KOPT-K1 (cell line): ENCODE data around the gene ECE1.
A peak's percentile ranks its signal among the peaks of the same experiment; 100 is the strongest.
"Not testable (repeated sequence)": the region's sequence is repeated elsewhere in the genome, so short reads cannot be mapped to it uniquely, and the experiment has no call there.

ENCODE experiments used
- H3K27ac ChIP-seq: fragments of 200-600 bp; sonication (generic); 2 replicates; pipeline ENCODE4 v1.5.1; 2016; ENCODE audit warnings: antibody characterized with exemption, mild to moderate bottlenecking, low read depth, low read length; ENCODE audit not compliant: poor library complexity, severe bottlenecking
- H3K36me3 ChIP-seq: fragments of 200-600 bp; sonication (generic); 2 replicates; pipeline ENCODE4 v1.5.1; 2017; ENCODE audit warnings: antibody characterized with exemption, mild to moderate bottlenecking, low read length, moderate library complexity; ENCODE audit not compliant: insufficient read depth
- H3K9me3 ChIP-seq: fragments of 200-600 bp; sonication (generic); 2 replicates; pipeline ENCODE4 v1.5.1; 2017; ENCODE audit warnings: antibody characterized with exemption, low read length, mild to moderate bottlenecking; ENCODE audit not compliant: insufficient read depth, poor library complexity, severe bottlenecking

ECE1 gene

DNA sequence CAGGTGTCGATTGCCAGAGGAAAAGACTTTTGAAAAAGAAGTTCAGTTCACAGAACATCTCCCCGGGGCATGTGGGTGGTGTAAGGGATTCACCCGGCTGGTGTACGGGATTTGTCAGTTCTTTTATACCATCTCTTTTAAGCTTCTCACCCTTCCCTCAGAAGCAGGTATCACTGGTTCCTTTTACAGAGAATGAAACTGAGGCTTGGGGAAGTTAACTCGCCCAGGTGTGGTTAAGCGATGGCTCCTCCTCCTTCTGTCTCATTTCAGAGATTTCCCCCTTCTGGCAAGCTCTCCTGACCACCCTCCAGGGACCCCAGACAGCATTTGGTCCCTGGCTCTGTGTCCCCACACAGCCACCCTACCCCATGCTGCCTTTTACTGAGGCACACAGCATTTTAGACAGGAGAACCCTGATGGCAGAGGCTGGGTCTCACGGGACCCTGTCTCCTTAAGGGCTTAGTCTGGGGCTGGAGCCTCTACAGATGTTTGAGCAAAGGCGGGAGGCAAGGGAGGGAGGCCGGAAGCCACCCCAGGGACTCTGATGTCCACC, 2.8 kb upstream of the ECE1 start:
- H3K36me3 ChIP-seq = no peaks in the 10 kb centered on the region
- H3K27ac ChIP-seq = peak overlapping the region; percentile 68
- no peaks in the 10 kb centered on the region for H3K9me3 ChIP-seq

DNA sequence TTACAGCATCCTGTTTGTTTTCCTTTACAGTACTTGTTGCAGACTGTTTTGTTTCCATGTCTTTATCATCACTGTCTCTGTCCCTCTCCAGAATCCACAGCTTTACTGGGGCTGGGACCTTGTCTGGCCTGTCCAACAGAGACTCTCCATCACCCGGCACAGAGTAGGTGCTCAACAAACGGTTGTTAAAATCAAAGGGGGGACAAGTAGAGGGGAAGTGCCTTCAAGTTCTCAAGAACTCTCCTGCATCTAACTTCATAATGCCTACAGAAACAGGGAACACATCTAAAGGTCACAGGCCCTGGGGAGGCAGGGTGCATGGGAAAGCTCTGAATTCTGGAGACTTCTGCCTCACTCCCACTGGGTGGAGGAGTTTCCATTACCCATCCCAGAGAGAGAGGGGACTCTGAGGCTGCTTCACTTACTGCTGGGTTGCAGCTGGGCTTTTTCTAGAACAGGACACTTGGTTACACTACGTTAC, 2.3 kb upstream of the ECE1 start:
- Histone ChIP-seq H3K9me3 (no peaks in the 10 kb centered on the region), H3K27ac (peak overlapping the region; percentile 68), H3K36me3 (no peaks in the 10 kb centered on the region)

DNA sequence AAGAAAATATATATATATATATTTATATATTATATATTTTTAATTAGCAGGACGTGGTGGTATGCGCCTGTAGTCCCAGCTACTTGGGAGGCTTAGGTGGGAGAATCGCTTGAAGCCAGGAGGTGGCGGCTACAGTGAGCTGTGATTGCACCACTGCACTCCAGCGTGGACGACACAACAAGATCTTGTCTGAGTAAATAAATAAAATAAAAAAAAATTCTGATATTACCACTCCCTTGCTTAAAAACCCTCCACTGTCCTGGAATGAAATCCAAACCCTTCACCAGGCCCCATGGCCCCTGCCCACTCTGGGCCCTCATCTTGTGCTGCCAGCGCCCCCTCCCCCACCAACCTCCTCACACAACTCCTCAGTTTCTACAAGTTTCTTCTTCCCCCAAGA, 1.7 kb upstream of the ECE1 start:
- Histone ChIP-seq H3K27ac (no peak overlapping the region), H3K9me3 (no peaks in the 10 kb centered on the region), H3K36me3 (no peaks in the 10 kb centered on the region)

DNA sequence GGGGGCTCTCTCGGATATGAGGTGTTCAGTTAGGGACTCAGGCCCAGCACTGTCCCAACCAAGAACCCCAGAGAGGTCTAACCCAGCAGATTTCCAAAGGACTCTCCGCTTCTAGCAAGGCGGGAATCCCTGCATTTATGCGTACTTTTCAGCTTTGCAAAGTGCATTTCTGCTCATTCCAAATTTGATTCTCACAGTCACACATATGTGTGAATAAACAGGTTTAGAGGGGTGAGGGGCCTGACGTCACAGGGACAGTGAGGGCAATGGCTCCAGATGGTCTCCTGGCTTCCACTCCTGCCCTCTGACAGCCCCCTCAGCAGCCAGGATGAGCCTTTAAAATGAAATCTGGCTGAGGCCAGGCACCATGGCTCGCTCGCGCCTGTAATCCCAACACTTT, 921 bp upstream of the ECE1 start:
- Histone ChIP-seq H3K36me3 (no peaks in the 10 kb centered on the region), H3K27ac (no peak overlapping the region), H3K9me3 (no peaks in the 10 kb centered on the region)

DNA sequence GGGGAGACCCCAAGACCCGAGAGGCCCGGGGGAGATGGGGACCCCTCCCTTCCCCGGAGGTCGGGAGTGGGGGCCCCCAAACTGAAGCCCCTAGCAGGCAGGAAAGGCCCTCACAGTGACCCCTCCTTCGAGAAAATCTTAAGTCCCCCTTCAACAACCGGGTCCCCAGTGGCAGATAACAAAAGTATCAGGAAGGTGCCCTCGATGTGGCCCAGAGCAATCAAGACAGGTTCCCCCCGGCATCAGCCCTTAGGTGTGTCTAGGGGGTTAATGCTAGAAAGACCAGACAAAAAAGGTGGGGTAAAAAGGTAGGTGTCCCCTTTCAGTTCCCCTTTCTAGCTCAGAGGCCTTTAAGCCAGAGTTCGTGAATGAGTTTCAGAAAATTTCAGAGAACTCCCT, 282 bp upstream of the ECE1 start:
- no peaks in the 10 kb centered on the region for H3K9me3 ChIP-seq
- no peaks in the 10 kb centered on the region for H3K36me3 ChIP-seq
- H3K27ac ChIP-seq = peak overlapping the region; percentile 42

DNA sequence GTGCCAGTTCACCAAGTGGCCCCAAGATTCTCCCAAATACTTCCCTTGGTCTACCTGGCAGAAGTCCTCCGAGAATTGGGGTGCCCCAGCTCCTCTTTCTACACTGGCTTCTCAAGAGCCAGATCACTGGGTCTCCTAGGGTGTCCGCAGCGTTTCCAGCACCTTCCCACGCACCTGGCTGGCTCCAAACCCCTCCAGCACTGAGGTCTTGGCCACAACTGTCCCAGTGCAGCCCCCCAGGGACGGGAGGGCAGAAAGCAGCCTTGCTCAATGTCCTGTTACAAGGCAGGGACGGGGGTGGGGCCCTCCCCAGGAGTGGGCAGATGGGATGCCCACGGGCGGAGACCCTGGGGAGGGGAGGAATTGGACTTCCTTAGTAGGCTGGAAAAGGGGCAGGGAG, 1.1 kb downstream of the ECE1 start:
- Histone ChIP-seq H3K36me3 (peaks cover 2% of the 10 kb centered on the region; the same call in 1 of the 2 replicates), H3K9me3 (no peaks in the 10 kb centered on the region), H3K27ac (no peak overlapping the region)

DNA sequence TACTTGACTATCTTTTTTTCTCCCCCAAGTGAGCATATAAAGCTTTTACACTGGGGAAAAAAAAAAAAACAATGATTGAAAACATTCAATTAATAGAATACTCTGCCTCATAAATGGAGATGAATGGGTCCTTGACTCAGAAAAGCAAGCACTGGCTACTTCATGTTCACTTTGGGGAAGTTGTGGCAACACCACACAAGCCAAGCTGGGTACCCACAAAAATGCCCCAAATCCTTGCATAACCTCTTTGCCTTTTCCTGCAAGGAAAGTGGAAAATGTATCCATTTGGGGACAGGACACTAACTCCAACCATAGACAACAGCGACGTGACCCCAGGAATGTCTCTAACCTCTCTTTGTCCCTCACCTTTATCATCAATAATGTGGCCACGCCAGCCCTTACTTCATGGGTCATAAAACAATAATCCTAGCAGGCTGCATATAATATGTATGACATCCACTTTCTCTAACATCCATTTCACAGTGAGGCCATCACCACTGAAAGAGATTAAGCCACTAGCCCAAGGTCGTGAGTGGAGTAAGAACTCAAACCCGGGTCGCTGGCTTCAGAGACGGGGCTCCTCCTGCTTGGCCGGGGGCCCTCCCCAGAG, 2.3 kb downstream of the ECE1 start:
- H3K9me3 ChIP-seq = no peaks in the 10 kb centered on the region
- no peak overlapping the region for H3K27ac ChIP-seq
- peaks cover 5% of the 10 kb centered on the region; the same call in 1 of the 2 replicates for H3K36me3 ChIP-seq

DNA sequence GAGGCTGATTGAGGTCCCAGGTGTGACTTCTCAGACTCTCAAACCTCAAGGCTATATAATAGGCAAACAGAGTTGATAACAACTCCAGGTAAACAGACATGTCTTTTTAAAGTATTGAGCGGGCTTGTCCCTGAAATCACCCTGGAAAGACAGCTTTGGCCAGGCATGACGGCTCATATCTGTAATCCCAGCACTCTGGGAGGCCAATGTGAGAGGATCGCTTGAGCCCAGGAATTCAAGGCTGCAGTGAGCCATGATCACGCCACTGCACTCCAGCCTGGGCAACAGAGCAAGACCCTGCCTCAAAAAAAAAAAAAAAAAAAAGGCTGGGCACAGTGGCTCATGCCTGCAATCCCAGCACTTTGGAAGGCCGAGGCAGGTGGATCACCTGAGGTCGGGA, 4.9 kb downstream of the ECE1 start:
- not testable (repeated sequence) for H3K9me3 ChIP-seq, H3K36me3 ChIP-seq, H3K27ac ChIP-seq

DNA sequence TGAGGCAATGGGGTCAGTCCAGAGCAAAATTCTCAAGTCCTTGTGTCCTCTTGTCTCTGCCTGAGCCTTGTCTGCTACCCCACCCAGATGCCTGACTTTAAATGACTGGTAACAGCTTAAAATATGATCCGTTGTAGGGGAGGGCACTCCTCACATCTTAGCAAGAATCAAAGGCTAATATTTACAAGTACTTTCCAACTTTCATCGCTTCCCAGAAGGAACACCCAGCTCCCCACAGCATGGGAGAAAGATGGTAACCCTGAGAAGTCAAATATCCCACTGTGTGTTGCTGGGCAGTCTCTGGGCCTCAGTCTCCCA, 5.2 kb downstream of the ECE1 start:
- Histone ChIP-seq H3K36me3 (peaks cover 5% of the 10 kb centered on the region; the same call in 1 of the 2 replicates), H3K9me3 (no peaks in the 10 kb centered on the region), H3K27ac (no peak overlapping the region)

DNA sequence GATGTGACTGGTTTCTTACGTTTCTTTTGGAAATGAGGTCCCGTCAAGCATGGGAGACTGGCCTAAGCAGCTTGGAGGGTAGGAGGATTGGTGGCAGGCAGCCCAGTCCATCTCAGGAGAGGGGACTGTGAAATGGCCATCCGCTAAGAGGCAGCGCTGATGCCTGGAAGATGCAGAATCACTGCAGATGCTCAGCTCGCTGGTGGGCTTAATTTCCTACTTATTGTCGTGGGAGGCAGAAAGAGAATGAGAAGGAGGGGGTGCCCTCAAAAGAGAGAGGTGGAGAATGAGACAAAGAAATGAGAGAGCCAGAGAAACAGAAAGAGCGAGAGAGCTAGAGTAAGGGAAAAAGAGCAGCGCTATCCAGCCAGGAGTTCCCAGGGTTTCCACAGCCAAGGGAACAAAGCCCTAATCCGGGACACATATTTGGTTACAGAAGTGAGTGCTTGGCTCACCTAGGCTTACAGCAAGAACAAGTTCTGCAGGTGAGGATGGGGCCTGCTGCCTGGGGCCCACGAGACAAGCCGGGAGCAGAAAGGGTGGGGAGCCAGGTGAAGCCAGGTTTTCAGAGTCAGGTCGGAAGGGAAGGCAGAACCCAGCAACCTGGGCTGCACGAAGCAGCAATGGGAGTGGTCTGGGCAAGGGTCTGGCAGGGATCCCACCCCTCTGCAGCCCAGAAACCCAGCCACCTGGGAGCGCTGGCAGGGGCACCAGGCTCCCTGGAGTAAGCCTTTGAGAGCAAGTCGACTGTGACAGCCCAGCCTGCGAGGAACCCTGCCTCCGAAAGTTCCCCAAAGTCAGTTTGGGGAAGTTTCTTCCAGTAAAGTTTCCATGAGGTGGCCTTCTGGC, 5.8 kb downstream of the ECE1 start:
- Histone ChIP-seq H3K9me3 (no peaks in the 10 kb centered on the region), H3K36me3 (peaks cover 5% of the 10 kb centered on the region; the same call in 1 of the 2 replicates), H3K27ac (no peak overlapping the region)

DNA sequence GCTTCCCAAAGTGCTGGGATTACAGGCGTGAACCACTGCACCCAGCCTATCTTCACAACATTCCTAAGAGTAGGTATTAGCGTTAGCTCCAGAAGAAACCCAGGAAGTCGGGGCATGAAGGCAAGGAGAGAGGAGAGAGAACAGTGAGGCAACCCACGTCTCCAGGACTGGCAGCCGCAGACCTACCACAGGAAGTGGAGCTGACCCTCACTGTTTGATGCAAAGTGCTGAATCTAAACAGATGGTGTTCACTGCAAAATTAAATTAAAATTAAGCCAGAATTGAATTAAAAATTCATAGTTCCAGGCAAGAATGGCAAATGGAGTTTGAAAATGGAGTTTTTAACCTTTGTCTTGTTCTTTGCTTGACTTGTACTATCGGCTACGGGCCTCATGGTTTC, 6.7 kb downstream of the ECE1 start:
- Histone ChIP-seq H3K9me3 (no peaks in the 10 kb centered on the region), H3K27ac (no peak overlapping the region), H3K36me3 (peaks cover 5% of the 10 kb centered on the region; the same call in 1 of the 2 replicates)

DNA sequence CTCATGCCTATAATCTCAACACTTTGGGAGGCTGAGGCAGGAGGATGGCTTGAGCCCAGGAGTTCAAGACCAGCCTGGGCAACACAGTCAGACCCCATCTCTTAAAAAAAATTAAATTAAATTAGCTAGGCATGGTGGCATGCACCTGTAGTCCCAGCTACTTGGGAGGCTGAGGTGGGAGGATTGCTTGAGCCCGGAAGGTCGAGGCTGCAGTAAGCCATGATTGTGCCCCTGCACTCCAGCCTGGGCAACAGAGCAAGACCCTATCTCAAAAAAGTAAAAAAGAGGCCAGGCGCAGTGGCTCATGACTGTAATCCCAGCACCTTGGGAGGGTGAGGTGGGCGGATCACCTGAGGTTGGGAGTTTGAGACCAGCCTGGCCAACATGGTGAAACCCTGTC, 8.2 kb downstream of the ECE1 start:
- not testable (repeated sequence) for H3K27ac ChIP-seq, H3K36me3 ChIP-seq, H3K9me3 ChIP-seq

DNA sequence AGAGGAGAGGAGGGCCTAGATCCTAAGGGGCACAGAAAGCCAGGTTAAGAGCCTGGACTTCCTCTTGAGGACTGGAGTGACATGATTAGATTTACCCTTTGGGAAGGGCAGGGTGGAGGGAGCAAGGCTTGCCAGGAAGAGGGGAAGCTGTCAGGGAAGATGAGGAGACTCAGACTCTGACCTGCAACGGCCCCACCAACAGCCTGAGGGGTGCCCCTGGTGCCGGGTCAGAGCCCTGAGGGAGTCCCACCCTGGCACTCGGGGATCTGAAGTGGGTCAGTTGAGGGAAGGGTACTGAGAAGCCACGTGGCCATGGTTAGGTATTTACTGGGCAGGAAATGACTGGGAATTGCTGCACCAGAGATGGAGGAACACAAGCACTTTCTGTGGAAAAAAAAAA, 9.8 kb downstream of the ECE1 start:
- Histone ChIP-seq H3K36me3 (peaks cover 5% of the 10 kb centered on the region; the same call in 1 of the 2 replicates), H3K27ac (peak overlapping the region; percentile 21), H3K9me3 (no peaks in the 10 kb centered on the region)

DNA sequence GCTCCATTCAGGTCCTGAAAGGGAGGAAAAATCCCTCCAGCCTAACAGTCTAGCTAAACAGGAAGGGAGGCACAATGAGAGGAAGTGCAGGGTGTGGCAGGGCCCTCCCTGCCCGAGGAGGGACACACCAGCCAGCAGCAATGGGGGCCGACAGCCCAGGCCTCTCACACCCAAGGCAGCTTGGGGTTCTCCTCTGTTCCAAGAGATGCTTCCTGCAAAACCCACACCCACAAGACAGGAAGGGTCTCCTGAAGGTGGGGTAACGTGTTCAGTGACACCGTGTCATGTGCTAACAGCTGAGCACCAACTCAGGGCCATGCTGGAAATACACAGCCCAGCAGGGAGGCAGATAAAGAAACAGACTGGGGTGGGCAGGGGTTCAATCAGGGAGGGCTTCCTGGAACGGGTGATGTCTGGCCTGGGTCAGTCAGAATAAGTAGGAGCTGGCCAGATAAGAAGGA, 10.2 kb downstream of the ECE1 start:
- Histone ChIP-seq H3K27ac (peak overlapping the region; percentile 21), H3K36me3 (peaks cover 5% of the 10 kb centered on the region; the same call in 1 of the 2 replicates), H3K9me3 (no peaks in the 10 kb centered on the region)
